ENCODE measurements around the gene UIMC1.

- no peak for TF ChIP-seq CTCF (conservative IDR thresholded peaks at IDR 0.05; ENCODE audit: low read depth, low read length)
- no peak for TF ChIP-seq EZH2 (IDR thresholded peaks at IDR 0.05; ENCODE audit: low read length, unreplicated experiment)
- TF ChIP-seq EZH2phosphoT487 (IDR thresholded peaks at IDR 0.05; ENCODE audit: borderline replicate concordance, low read length): no peak
Measured at GRCh38 chr5:177024559-177024958, 18.0 kb upstream of the UIMC1 start.

Measured in PC-3 (cell line).